HG02885 (cell line): Measurements from ENCODE around the gene IQSEC3.

Experiments used
- ATAC-seq: cut with Tn5 transposase; IDR thresholded peaks from one replicate; pipeline ENCODE4 v1.9.1; 2021; ENCODE audit warnings: mild to moderate bottlenecking; ENCODE audit not compliant: unreplicated experiment, poor library complexity

IQSEC3 gene

GRCh38 chr12:108594-108993 lies 42.0 kb downstream of the IQSEC3 start:
- ATAC-seq, result no peak

DNA sequence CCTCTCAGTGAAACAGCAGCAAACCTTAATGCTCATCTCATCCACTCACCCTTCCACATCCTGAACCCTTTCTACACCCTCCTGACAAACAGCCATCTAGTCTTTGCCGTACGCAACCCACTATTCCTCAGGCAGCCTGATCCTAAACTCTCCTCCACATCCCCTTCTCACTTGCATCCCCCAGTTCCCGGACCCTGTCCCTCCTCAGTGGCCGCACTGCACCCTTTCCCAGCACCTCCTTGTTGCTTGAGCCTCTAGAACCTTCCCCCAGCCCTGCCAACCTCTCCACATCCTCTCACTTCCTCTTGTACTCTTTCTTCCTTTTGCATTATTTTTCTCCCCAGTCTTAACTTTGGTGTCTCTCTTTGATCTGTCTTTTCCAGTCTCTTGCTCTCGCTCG lies 42.9 kb downstream of the IQSEC3 start:
- no peak for ATAC-seq

DNA sequence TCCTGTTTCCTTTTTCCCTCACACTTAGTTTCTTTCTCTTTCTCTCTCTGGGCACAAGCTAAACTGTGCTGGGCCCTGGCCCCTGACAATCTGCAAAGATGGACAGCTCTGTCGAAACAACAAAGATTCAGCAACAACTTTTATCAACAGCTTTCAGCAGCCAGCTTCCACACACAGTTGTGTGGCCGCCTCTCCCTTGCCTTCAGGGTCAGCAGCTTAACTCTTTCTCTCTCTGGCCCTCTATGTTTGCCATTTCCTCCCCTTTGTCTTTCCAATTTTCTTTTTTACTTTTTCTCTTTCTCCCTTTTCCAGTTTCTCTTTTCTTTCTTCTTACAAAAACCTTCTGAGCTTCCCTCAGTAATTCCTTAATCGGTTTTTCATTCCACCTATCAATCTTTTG lies 43.3 kb downstream of the IQSEC3 start:
- ATAC-seq, result no peak

DNA sequence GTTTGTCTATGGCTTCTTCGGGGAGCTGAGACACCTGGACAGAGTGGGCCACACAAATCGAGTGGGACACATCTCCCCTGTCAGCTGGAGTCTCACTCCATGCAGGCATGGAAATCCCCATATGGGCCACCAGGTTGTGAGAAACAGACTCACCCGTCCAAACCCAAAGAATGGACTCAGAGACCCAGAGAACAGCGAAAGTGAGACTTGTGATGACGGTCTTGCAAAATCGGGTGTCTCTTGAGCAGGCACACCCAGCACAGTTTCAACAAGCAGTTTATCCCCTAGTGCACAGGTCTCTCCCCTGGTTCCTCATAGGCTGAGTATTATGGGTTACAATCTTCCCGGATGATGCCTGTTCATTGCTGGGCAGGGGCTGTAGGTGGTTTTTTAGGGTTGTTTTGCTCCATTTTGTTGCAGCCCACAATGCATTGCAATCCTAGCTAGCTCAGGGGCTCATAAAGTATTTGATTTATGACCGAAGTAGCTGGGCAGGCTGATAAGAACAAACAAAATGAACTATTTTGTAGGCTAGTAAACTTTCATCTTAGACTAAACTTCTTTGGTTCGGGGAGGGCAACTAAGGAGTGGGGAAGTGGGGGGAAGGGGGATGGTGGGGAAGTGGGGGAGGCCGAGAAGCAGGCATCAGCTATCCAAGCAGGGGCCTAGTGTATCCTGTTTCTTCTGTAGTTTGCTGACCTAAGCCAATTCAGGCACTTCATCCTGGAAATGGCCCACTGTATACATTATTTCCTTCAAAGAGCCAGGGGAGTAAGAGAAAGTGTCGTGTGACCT lies 45.3 kb downstream of the IQSEC3 start:
- no peak for ATAC-seq

GRCh38 chr12:113347-113746 lies 46.8 kb downstream of the IQSEC3 start:
- ATAC-seq, result no peak

- ATAC-seq, result no peak
Observed at GRCh38 chr12:114626-115211, 48.2 kb downstream of the IQSEC3 start.

- ATAC-seq, result no peak
Observed at GRCh38 chr12:115518-115917, 49.0 kb downstream of the IQSEC3 start.

GRCh38 chr12:115960-116915 lies 49.7 kb downstream of the IQSEC3 start:
- ATAC-seq, result no peak

GRCh38 chr12:117311-117710 lies 50.7 kb downstream of the IQSEC3 start:
- ATAC-seq, result no peak

DNA sequence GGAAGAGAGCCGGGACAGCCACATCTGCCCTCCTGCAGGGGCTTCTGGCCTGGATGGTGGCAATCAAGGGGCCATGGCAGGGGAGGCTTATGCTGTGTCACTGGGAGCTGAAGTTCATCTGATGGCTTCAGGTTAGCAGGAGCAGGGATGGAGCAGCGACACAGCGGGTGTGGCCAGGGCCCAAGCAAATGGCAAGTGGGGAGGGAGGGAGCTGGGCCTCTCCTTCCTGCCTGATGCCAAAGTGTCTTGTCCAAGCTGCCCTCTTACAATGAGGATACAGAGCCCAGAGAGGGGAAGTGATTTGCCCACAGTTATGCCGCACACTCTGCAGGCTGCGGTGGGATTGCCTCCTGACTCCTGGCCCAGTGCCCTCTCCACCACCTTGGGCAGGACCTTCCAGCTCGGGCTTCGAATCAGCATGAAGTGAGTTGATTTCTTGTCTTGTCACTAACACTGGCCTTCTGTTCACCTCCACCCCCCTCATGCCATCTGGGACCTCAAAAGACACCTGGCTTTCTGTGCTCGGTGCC lies 51.3 kb downstream of the IQSEC3 start:
- no peak for ATAC-seq

DNA sequence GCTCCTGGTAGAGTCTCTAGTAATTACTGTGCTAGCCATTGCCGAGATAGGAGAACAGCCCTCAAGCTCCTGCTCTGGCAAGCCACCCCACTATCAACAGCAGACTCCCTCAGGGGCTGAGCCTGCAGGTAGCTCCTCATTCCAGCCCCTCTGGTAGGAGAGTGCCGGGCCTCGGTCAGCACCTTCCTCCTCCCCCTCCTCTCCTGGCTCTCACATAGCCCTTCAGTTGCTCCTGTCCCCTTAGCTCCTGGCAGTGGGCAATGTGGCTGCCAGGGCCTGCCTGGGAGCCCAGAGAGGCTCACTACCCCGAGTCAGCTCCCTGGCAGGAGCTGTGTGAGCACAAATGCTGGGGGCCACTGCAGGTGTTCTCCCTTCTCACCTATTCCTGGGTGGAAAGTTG lies 52.0 kb downstream of the IQSEC3 start:
- no peak for ATAC-seq

DNA sequence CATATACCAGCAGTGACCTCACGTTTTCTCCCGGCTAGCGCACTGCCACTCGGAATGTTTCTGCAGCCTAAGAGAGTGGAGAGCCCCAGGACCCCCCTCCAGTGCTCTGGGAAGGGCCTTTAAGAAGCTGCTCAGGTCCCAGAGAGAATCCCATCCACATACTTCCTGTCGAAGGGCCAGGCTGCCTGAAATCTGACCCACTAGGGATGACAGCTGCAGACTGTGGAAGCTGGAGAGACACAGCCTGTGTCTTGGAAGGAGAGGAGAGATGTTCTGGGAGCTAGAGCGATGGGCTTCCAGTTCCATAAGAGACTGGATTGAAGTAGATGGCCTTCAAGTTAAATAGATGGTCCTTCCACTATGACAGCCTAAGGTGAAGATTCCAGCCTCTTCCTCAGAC lies 54.4 kb downstream of the IQSEC3 start:
- ATAC-seq, result no peak

DNA sequence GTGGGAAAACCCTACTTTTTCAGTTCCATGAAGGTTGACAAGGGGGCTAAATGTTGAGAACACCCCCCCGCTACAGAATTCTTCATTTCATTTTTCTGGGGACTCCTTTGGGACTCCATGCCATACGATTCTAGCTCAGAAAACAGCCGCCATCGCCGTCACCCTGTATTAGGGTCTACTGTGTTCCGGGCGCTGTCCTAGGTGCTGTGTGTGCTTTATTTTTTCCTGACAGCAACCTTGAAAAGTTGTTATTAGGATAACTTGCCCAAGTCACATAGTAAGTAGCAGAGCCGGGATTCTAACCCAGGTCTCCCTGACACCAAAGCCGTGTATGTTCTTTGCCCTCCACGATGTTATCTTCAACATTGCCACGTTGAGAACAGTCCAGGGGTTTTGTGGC lies 55.1 kb downstream of the IQSEC3 start:
- no peak for ATAC-seq

- ATAC-seq, result no peak
Observed at GRCh38 chr12:125075-125474, 58.5 kb downstream of the IQSEC3 start.

DNA sequence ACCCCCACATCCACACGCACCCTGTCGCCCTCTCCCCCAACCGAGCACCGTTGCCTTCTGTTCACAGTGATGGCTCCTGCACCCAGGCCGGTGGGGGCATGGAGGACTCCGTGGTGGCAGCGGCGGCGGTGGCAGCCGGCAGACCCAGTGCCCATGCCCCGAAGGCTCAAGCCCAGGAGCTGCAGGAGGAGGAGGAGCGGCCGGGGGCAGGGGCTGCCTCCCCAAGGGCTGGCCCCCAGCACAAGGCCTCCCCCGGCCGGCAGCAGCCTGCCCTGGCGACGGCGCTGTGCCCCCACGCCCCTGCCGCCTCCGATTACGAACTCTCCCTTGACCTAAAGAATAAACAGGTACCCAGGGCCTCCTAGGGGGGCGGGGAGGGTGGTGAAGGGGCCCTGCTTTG lies 59.0 kb downstream of the IQSEC3 start:
- no peak for ATAC-seq

DNA sequence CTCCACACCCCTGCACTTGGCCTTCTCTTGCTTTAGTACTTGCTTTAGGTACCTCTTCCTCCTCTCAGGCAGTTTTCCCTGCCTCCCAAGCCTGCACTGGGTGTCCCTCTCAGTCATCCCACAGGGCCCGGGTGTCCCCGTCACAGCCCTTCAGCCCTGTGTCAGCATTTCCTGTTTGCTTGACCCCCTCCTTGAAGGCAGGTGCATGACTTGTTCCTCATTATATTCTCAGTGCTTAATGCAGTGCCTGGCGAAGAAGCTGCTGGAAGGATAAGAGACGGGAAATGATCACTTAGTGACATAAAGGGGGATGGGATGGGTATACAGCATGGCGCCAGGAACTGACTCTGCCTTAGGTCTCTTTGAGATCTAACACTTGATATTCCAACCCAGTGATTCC lies 61.5 kb downstream of the IQSEC3 start:
- ATAC-seq, result no peak

DNA sequence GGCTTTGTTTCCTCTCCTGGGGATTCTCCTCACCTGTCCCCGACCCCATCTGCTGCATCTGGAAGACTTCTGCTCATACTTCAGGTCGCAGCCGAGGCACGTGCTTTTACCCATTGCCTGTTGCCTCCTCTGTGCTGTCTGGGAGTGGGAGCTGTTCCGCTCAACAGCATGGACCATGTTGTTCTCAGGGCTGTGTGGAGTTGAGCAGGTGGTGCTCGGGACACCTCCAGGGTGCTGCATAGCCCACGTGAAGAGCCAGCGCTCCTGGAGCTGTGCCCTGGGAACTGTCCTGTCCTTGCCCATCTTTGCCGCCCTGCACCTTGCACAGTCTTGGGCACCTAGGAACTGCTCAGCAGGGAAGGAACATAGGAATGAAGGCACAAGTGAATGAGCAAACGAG lies 62.4 kb downstream of the IQSEC3 start:
- no peak for ATAC-seq

- no peak for ATAC-seq
Observed at GRCh38 chr12:130519-130918, 64.0 kb downstream of the IQSEC3 start.

GRCh38 chr12:131008-131407 lies 64.4 kb downstream of the IQSEC3 start:
- no peak for ATAC-seq

DNA sequence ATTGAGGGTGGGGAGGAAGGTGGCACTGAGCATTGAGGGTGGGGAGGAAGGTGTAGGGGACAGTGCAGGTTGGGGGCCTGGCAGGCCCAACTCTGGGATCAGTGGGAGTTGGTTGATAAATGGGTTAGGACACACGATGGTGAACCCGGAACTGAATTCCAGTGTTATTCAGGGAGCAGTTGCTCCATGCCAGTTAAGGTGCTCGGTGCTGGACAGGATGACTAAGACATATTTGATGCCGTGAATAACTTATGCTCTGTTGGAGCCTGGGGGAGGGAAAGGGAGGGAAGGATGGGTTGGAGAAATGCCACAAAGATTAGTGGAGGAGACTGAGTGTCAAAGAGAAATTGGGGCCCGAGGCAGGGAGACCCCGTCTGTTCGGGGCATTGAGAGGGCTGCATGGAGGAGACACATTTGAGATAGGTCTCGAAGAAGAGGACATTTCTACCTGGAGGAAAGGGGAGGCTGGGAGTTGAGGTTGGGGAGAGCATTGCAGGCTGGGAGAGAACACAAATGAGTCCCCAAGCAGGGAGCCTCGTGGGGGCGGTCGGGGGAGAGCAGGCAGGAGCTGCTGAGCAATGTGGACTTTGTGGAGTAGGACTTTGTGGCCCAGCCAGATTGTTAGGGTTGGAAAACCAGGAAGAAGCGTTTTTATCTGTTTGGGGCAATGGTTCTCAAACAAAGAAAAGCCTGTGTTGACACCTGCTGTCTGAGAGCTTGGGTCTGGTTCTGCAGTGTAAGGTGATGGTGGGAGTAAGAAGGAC lies 65.3 kb downstream of the IQSEC3 start:
- ATAC-seq, result no peak
